ENCODE data around the gene NLRP13. TPM values are rescaled to one million over a fixed set of nuclear protein-coding genes. Genes with fewer than 3 reads are reported as not detected.

NLRP13 gene
- total RNA-seq, 1 experiment from 2014 or later, result not detected

DNA sequence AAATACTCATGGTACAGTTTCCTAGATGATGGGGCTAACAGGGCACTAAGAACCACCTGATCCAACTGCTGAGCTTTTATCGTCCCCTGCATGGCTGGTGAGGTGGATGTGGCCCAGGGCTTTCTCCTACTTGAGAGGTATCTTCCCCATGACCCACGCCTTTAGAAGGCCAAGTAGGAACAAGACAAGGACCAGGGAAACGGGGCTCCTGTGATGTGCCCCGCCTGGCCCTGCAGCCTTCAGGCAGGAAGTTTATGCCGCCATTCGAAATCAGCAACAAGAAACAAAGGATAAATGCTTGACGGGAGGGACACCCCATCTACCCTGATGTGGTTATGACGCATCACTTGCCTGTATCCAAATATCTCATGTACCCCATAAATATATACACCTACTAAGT, 4.1 kb downstream of the NLRP13 start:
- no peaks in the 10 kb centered on the region for H3K9me3 ChIP-seq (ENCODE audit: control insufficient read depth, insufficient read depth, low read depth, low read length)
- no peak overlapping the region for H3K4me3 ChIP-seq (ENCODE audit: low read depth in 2 of 2, low read length in 2 of 2)
- ATAC-seq (no peak), DNase-seq (ENCODE audit: low read depth, low spot score) (no peak)
- H3K27ac ChIP-seq (ENCODE audit: low read length), result no peak overlapping the region
- intact Hi-C loops (cut with micrococcal nuclease; ENCODE audit: unreplicated experiment), result no loop called here
- in situ Hi-C loops (cut with HindIII; ENCODE audit: low pct_unique_long_range_greater_than_20kb, low sequenced_read_pairs), result no loop called here
- TF ChIP-seq POLR2AphosphoS5 (IDR thresholded peaks at IDR 0.05; ENCODE audit: low read depth, low read length), result no peak
- TF ChIP-seq SIN3A (IDR thresholded peaks at IDR 0.05; ENCODE audit: borderline replicate concordance, insufficient read depth, low read depth, low read length), result no peak
- TF ChIP-seq, protein P1, sequence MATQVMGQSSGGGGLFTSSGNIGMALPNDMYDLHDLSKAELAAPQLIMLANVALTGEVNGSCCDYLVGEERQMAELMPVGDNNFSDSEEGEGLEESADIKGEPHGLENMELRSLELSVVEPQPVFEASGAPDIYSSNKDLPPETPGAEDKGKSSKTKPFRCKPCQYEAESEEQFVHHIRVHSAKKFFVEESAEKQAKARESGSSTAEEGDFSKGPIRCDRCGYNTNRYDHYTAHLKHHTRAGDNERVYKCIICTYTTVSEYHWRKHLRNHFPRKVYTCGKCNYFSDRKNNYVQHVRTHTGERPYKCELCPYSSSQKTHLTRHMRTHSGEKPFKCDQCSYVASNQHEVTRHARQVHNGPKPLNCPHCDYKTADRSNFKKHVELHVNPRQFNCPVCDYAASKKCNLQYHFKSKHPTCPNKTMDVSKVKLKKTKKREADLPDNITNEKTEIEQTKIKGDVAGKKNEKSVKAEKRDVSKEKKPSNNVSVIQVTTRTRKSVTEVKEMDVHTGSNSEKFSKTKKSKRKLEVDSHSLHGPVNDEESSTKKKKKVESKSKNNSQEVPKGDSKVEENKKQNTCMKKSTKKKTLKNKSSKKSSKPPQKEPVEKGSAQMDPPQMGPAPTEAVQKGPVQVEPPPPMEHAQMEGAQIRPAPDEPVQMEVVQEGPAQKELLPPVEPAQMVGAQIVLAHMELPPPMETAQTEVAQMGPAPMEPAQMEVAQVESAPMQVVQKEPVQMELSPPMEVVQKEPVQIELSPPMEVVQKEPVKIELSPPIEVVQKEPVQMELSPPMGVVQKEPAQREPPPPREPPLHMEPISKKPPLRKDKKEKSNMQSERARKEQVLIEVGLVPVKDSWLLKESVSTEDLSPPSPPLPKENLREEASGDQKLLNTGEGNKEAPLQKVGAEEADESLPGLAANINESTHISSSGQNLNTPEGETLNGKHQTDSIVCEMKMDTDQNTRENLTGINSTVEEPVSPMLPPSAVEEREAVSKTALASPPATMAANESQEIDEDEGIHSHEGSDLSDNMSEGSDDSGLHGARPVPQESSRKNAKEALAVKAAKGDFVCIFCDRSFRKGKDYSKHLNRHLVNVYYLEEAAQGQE (IDR thresholded peaks at IDR 0.05; ENCODE audit: insufficient read depth in 1 of 2, low read depth in 2 of 2, low read length in 1 of 2), result no peak
- TF ChIP-seq, protein P2, sequence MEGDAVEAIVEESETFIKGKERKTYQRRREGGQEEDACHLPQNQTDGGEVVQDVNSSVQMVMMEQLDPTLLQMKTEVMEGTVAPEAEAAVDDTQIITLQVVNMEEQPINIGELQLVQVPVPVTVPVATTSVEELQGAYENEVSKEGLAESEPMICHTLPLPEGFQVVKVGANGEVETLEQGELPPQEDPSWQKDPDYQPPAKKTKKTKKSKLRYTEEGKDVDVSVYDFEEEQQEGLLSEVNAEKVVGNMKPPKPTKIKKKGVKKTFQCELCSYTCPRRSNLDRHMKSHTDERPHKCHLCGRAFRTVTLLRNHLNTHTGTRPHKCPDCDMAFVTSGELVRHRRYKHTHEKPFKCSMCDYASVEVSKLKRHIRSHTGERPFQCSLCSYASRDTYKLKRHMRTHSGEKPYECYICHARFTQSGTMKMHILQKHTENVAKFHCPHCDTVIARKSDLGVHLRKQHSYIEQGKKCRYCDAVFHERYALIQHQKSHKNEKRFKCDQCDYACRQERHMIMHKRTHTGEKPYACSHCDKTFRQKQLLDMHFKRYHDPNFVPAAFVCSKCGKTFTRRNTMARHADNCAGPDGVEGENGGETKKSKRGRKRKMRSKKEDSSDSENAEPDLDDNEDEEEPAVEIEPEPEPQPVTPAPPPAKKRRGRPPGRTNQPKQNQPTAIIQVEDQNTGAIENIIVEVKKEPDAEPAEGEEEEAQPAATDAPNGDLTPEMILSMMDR (IDR thresholded peaks at IDR 0.05), result no peak
- H3K27me3 ChIP-seq (ENCODE audit: control insufficient read depth, insufficient read depth, low read length), result peaks cover 12% of the 10 kb centered on the region
- no peaks in the 10 kb centered on the region for H3K4me1 ChIP-seq (ENCODE audit: control insufficient read depth, insufficient read depth, low read length)
- ChIA-PET POLR2A (no interaction called here), CTCF (no interaction called here)
- no peaks in the 10 kb centered on the region for H3K36me3 ChIP-seq (ENCODE audit: control insufficient read depth, insufficient read depth, low read length)
- no TSS peak for BruUV-seq (replicated peaks)

DNA sequence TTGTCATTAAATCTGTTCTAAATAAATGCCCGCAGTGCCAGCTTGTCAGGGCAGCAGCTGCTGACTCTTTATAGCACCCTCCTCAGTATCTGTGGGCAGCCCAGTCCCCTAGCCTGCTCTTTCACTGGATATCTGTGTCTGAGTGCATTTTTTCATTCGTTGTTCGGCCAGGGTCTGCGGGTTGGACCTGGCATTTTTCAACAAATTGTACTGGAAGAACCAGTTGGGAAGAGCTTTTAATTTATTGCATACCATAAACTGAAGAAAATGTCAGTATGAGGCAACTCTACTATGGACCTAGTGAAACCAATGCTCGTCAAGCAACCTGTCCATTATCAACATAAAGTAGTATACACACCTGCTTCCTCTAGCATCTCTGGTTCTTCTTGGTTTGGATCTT, 8.6 kb downstream of the NLRP13 start:
- no peak overlapping the region for H3K27ac ChIP-seq (ENCODE audit: low read length)
- no peaks in the 10 kb centered on the region for H3K4me1 ChIP-seq (ENCODE audit: control insufficient read depth, insufficient read depth, low read length)
- H3K4me3 ChIP-seq (ENCODE audit: low read depth in 2 of 2, low read length in 2 of 2), result no peak overlapping the region
- POLR2A ChIA-PET, result no interaction called here
- CTCF ChIA-PET, result interaction anchor here (0.6 kb wide), 1 partner anchor 249 kb away, joined by 7 read pairs; no protein-coding TSS in a partner anchor
- in situ Hi-C loops (cut with HindIII; ENCODE audit: low pct_unique_long_range_greater_than_20kb, low sequenced_read_pairs), result no loop called here
- DNase-seq (ENCODE audit: low read depth, low spot score), result no peak
- no TSS peak for BruUV-seq (replicated peaks)
- ATAC-seq, result no peak
- intact Hi-C loops (cut with micrococcal nuclease; ENCODE audit: unreplicated experiment), result no loop called here
- no peaks in the 10 kb centered on the region for H3K36me3 ChIP-seq (ENCODE audit: control insufficient read depth, insufficient read depth, low read length)
- H3K27me3 ChIP-seq (ENCODE audit: control insufficient read depth, insufficient read depth, low read length), result peaks cover 8% of the 10 kb centered on the region
- TF ChIP-seq POLR2AphosphoS5 (IDR thresholded peaks at IDR 0.05; ENCODE audit: low read depth, low read length) (no peak), TCF7L2 (IDR thresholded peaks at IDR 0.05; ENCODE audit: low read depth, low read length) (no peak)
- TF ChIP-seq, protein P1 (IDR thresholded peaks at IDR 0.05; ENCODE audit: insufficient read depth in 1 of 2, low read depth in 2 of 2, low read length in 1 of 2), result no peak
- no peaks in the 10 kb centered on the region for H3K9me3 ChIP-seq (ENCODE audit: control insufficient read depth, insufficient read depth, low read depth, low read length)

Data from Panc1 (cell line).